OCI-LY7 (cell line): ENCODE results near the gene UBA1. TPM values are rescaled to one million over a fixed set of nuclear protein-coding genes. Genes with fewer than 3 reads are reported as not detected.

ENCODE experiments used
- BruUV-seq: library from RNA; stranded (reverse); fragments of 400-500 nt; replicated peaks from 2 replicates; lab custom pipeline; 2021; lab: Mats Ljungman, UMichigan
- CTCF ChIA-PET: fragments of 300-600 bp; sonication (Branson Sonifier 250); formaldehyde crosslinking; loops from one replicate; lab custom pipeline; 2022; ENCODE audit warnings: antibody characterized with exemption; ENCODE audit not compliant: unreplicated experiment; lab: Charles Lee
- POLR2A ChIA-PET: fragments of 300-600 bp; sonication (Branson Sonifier 250); formaldehyde crosslinking; loops from one replicate; lab custom pipeline; 2022; ENCODE audit warnings: antibody characterized with exemption; lab: Charles Lee
- DNase-seq: peaks from one replicate; pipeline ENCODE4 v3.0.0-alpha.2; 2015; ENCODE audit warnings: low spot score
- H2AFZ ChIP-seq: fragments of 200-600 bp; sonication (generic), shearing (Covaris generic); 2 replicates; pipeline ENCODE4 v1.6.1; 2014; ENCODE audit warnings: mild to moderate bottlenecking, antibody characterized with exemption, low read length, moderate library complexity
- H3K27ac ChIP-seq: fragments of 200-600 bp; sonication (generic); 2 replicates; pipeline ENCODE4 v1.5.1; 2014; ENCODE audit warnings: mixed run types, low read depth, mild to moderate bottlenecking, moderate library complexity, low read length, inconsistent platforms; ENCODE audit not compliant: poor library complexity, severe bottlenecking
- H3K36me3 ChIP-seq: fragments of 200-600 bp; sonication (generic); 2 replicates; pipeline ENCODE4 v1.6.1; 2014; ENCODE audit warnings: mild to moderate bottlenecking, antibody characterized with exemption, low read length, moderate library complexity, mixed read lengths; ENCODE audit not compliant: insufficient read depth
- H3K4me1 ChIP-seq: fragments of 200-600 bp; sonication (generic); 2 replicates; pipeline ENCODE4 v1.5.1; 2014; ENCODE audit warnings: mild to moderate bottlenecking, low read length; ENCODE audit not compliant: insufficient read depth, poor library complexity, severe bottlenecking
- H3K4me2 ChIP-seq: fragments of 200-600 bp; sonication (generic); 2 replicates; pipeline ENCODE4 v1.6.1; 2014; ENCODE audit warnings: mild to moderate bottlenecking, low read length
- H3K4me3 ChIP-seq: fragments of 200-600 bp; sonication (generic); 2 replicates; pipeline ENCODE4 v1.5.1; 2014; ENCODE audit warnings: mild to moderate bottlenecking, low read depth, low read length; ENCODE audit not compliant: poor library complexity, severe bottlenecking
- H3K79me2 ChIP-seq: fragments of 200-600 bp; sonication (generic); 2 replicates; pipeline ENCODE4 v1.6.1; 2016; ENCODE audit warnings: low read depth, mild to moderate bottlenecking, low read length, moderate library complexity, mixed read lengths; ENCODE audit not compliant: insufficient read depth
- H3K9me2 ChIP-seq: fragments of 200-600 bp; sonication (generic); 2 replicates; pipeline ENCODE4 v1.6.1; 2016; ENCODE audit warnings: mild to moderate bottlenecking, low read length, mixed read lengths; ENCODE audit not compliant: insufficient read depth
- H3K9me3 ChIP-seq: fragments of 200-600 bp; sonication (generic); 2 replicates; pipeline ENCODE4 v1.6.1; 2014; ENCODE audit warnings: mild to moderate bottlenecking, mixed run types, low read length, mixed read lengths
- H4K20me1 ChIP-seq: fragments of 200-600 bp; sonication (generic); 2 replicates; pipeline ENCODE4 v1.6.1; 2014; ENCODE audit warnings: mild to moderate bottlenecking, antibody characterized with exemption, low read length, moderate library complexity, mixed read lengths; ENCODE audit not compliant: insufficient read depth
- CTCF ChIP-seq: fragments of 200-600 bp; sonication (generic); conservative IDR thresholded peaks from 2 replicates; pipeline ENCODE4 v1.5.1; 2014; ENCODE audit warnings: mild to moderate bottlenecking, antibody characterized with exemption, low read length, moderate library complexity, mixed read lengths
- EZH2phosphoT487 ChIP-seq: fragments of 200-600 bp; sonication (generic); IDR thresholded peaks from 2 replicates; pipeline ENCODE4 v1.6.1; 2018; ENCODE audit warnings: low read depth, borderline replicate concordance, mild to moderate bottlenecking, mixed run types, antibody characterized with exemption, low read length, moderate library complexity, mixed read lengths
- intact Hi-C: fragments of 100-400 bp; cut with micrococcal nuclease; formaldehyde crosslinking; loops from one replicate; pipeline ENCODE4 v1.10.0; 2022; ENCODE audit not compliant: unreplicated experiment
- total RNA-seq, 2 experiments: library from RNA; depleted of rRNA in 1 of 2; stranded (reverse); fragments of >200 nt in 1 of 2; shearing (Covaris generic) in 1 of 2; gene quantifications; 2 replicates each; pipeline ENCODE4 v1.2.3, GENCODE V29; 2014 to 2022

Gene UBA1
- total RNA-seq, 2 experiments from 2014 or later: 169 to 294 TPM

GRCh38 chrX:47144626-47145394 is 48.8 kb upstream of the UBA1 start, which contains the start of the genes NDUFB11 and RBM10:
NDUFB11 (minus strand) TSS chrX:47144702; CDS start chrX:47144679, 23 bp downstream.
RBM10 (plus strand) TSS chrX:47145221; CDS start chrX:47147482, 2,261 bp downstream.
- 0 out of 2 replicates have a peak within 1 kb of the TSS, but pooled peaks have one; percentile 15 for H2AFZ ChIP-seq
- peaks cover 62% of the 10 kb centered on the region for H3K79me2 ChIP-seq
- intact Hi-C loops: loop anchor here (1.0 to 2.0 kb wide), 2 partner anchors 48 to 88 kb away; partner anchors contain the start of genes UBA1 and USP11

GRCh38 chrX:47145395-47146120 is 48.1 kb upstream of the UBA1 start:
- peak; percentile 61 for DNase-seq
- H3K36me3 ChIP-seq: peaks cover 42% of the 10 kb centered on the region
- CTCF ChIA-PET: no interaction called here
- peaks cover 65% of the 10 kb centered on the region for H3K79me2 ChIP-seq
- no peaks in the 10 kb centered on the region for H3K9me2 ChIP-seq
- intact Hi-C loops: loop anchor here (1.0 to 2.0 kb wide), 2 partner anchors 48 to 87 kb away; partner anchors contain the start of genes UBA1 and USP11
- no peak for TF ChIP-seq CTCF
- peak overlapping the region; percentile 86 for H3K4me2 ChIP-seq
- POLR2A ChIA-PET: interaction anchor here (0.9 to 3.3 kb wide), 6 partner anchors 10 to 45 kb away, joined by 3 to 12 read pairs (median 6); no protein-coding TSS in a partner anchor
- H3K9me3 ChIP-seq: no peaks in the 10 kb centered on the region
- H3K4me1 ChIP-seq: peaks cover 20% of the 10 kb centered on the region
- H4K20me1 ChIP-seq: 0 out of 2 replicates have a peak, but pooled peaks cover 10% of the 10 kb centered on the region
- peak overlapping the region; percentile 93 for H3K27ac ChIP-seq
- no TSS peak for BruUV-seq
- H3K4me3 ChIP-seq: peak overlapping the region; percentile 95
- H2AFZ ChIP-seq: 0 out of 2 replicates have a peak overlapping the region, but pooled peaks have one; percentile 15

More at GRCh38 chrX:47144626-47145394, 48.8 kb upstream of the UBA1 start, which contains the start of the genes NDUFB11 and RBM10:
- H4K20me1 ChIP-seq: 0 out of 2 replicates have a peak, but pooled peaks cover 10% of the 10 kb centered on the region
- H3K4me3 ChIP-seq: peak within 1 kb of the TSS; percentile 95
- ChIA-PET CTCF (no interaction called here), POLR2A (interaction anchor here (0.9 to 3.3 kb wide), 6 partner anchors 9 to 46 kb away, joined by 3 to 12 read pairs (median 6); no protein-coding TSS in a partner anchor)
- H3K9me2 ChIP-seq: no peaks in the 10 kb centered on the region
- peak; percentile 94 for DNase-seq
- H3K36me3 ChIP-seq: peaks cover 46% of the 10 kb centered on the region
- TF ChIP-seq EZH2phosphoT487: no peak
- peak; percentile 67 for TF ChIP-seq CTCF
- H3K4me2 ChIP-seq: peak within 1 kb of the TSS; percentile 91
- H3K9me3 ChIP-seq: no peaks in the 10 kb centered on the region
- peaks cover 20% of the 10 kb centered on the region for H3K4me1 ChIP-seq
- peak within 1 kb of the TSS; percentile 93 for H3K27ac ChIP-seq
- no TSS peak for BruUV-seq
